ENCODE measurements around the gene RHNO1.

DNA sequence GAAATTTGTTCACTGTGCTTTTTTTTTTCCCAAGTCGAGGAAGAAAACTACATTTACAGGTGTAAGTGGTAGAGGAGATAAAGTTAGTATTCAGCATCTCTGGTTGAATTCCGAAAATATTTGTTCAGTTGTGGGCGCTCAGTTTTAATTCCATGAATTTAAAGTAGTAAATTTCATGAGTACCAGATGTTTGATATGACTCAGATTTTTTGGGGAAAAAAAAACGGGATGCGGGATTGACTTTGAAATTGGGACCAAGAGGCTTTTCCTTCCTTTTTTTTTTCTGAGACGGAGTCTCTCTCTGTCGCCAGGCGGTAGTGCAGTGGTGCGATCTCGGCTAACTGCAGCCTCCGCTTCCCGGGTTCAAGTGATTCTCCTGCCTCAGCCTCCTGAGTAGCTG lies 15.2 kb downstream of the RHNO1 start:
- TF ChIP-seq, protein P1, sequence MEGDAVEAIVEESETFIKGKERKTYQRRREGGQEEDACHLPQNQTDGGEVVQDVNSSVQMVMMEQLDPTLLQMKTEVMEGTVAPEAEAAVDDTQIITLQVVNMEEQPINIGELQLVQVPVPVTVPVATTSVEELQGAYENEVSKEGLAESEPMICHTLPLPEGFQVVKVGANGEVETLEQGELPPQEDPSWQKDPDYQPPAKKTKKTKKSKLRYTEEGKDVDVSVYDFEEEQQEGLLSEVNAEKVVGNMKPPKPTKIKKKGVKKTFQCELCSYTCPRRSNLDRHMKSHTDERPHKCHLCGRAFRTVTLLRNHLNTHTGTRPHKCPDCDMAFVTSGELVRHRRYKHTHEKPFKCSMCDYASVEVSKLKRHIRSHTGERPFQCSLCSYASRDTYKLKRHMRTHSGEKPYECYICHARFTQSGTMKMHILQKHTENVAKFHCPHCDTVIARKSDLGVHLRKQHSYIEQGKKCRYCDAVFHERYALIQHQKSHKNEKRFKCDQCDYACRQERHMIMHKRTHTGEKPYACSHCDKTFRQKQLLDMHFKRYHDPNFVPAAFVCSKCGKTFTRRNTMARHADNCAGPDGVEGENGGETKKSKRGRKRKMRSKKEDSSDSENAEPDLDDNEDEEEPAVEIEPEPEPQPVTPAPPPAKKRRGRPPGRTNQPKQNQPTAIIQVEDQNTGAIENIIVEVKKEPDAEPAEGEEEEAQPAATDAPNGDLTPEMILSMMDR (IDR thresholded peaks at IDR 0.05) = no peak
- TF ChIP-seq POLR2A (IDR thresholded peaks at IDR 0.05) = no peak

Measured in esophagus squamous epithelium (tissue), 4 donors.